ENCODE measurements around the gene WDR49.

DNA sequence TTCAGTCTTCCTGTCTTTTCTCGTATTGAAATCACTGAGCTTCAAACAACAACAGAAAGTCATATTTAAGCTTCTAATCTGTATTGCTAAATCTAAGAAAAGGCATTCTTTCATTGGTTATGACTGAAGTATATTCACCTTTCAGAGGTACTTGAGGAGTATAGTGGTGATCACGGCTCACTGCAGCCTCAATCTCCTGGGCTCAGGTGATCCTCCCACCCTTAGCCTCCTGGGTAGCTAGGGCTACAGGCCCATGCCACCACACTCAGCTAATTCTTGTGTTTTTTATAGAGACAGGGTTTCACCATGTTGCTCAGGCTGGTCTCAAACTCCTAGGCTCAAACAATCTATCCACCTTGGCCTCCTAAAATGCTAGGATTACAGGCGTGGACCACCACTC lies 38.7 kb downstream of the WDR49 start:
- TF ChIP-seq YY1 (IDR thresholded peaks at IDR 0.05; ENCODE audit: insufficient read depth, insufficient read length) (no peak), ZNF274 (IDR thresholded peaks at IDR 0.05; ENCODE audit: low read depth, low read length) (no peak), SUZ12 (IDR thresholded peaks at IDR 0.05; ENCODE audit: extremely low read depth, insufficient read depth, insufficient read length) (no peak)
